Tibial nerve (tissue), 4 donors: ENCODE measurements around the gene HNRNPDL. TPM values are rescaled to one million over a fixed set of nuclear protein-coding genes. Genes with fewer than 3 reads are reported as not detected.

Experiments used
- DNase-seq, 2 donors: peaks; one replicate each; pipeline ENCODE4 v3.0.0-alpha.2; 2019; ENCODE audit warnings: low spot score in 2 of 2
- H3K27ac ChIP-seq, 4 donors: fragments of 200-600 bp; sonication (generic) in 3 of 4; one replicate each; pipeline ENCODE4 v1.5.1; 2017 to 2019; ENCODE audit warnings: mild to moderate bottlenecking in 1 of 4
- H3K27me3 ChIP-seq, 2 donors: fragments of 200-600 bp; sonication (generic) in 1 of 2; one replicate each; pipeline versions ENCODE4 v1.5.1 to v1.6.0; 2017 to 2019
- H3K36me3 ChIP-seq, 3 donors: fragments of 200-600 bp; sonication (generic); one replicate each; pipeline ENCODE4 v1.5.1; 2018 to 2019
- H3K4me1 ChIP-seq, 4 donors: fragments of 200-600 bp; sonication (generic) in 3 of 4; one replicate each; pipeline ENCODE4 v1.5.1; 2017 to 2019
- H3K4me3 ChIP-seq, 4 donors: fragments of 200-600 bp; sonication (generic) in 3 of 4; one replicate each; pipeline ENCODE4 v1.5.1; 2017 to 2019; ENCODE audit warnings: mild to moderate bottlenecking in 1 of 4, moderate library complexity in 1 of 4
- H3K9me3 ChIP-seq, 4 donors: fragments of 200-600 bp; sonication (generic) in 3 of 4; one replicate each; pipeline ENCODE4 v1.5.1; 2017 to 2019
- EP300 ChIP-seq, 2 donors: sonication (generic); formaldehyde crosslinking; IDR thresholded peaks; one replicate each; pipeline ENCODE4 v1.6.1; 2017; ENCODE audit warnings: antibody characterized with exemption in 2 of 2, mild to moderate bottlenecking in 1 of 2
- POLR2A ChIP-seq, 2 donors: fragments of 450-650 bp; IDR thresholded peaks; one replicate each; pipeline ENCODE4 v1.6.1; 2017; ENCODE audit warnings: antibody characterized with exemption in 2 of 2, mild to moderate bottlenecking in 2 of 2, moderate library complexity in 2 of 2
- WGBS, 2 donors: methylation state at CpG; one replicate each; pipeline ENCODE4 v1.1.5; 2018; 5-methylcytosine and 5-hydroxymethylcytosine counted together
- total RNA-seq, 4 donors: library from RNA; depleted of rRNA; stranded (reverse); fragments of >200 nt; gene quantifications; one replicate each; pipeline ENCODE4 v1.1.0, GENCODE V29; 2016
- TF ChIP-seq, protein P1 (sequence below), 5 experiments: fragments of 200-600 bp in 3 of 5; fragments of 450-650 bp in 2 of 5; sonication (generic) in 3 of 5; IDR thresholded peaks; one replicate each; pipeline ENCODE4 v1.5.1; 2016 to 2019; ENCODE audit warnings: antibody characterized with exemption in 5 of 5, mild to moderate bottlenecking in 3 of 5, moderate library complexity in 2 of 5

The HNRNPDL gene
- total RNA-seq, 4 donors from 2014 or later = 169 to 189 (median 176) TPM

DNA sequence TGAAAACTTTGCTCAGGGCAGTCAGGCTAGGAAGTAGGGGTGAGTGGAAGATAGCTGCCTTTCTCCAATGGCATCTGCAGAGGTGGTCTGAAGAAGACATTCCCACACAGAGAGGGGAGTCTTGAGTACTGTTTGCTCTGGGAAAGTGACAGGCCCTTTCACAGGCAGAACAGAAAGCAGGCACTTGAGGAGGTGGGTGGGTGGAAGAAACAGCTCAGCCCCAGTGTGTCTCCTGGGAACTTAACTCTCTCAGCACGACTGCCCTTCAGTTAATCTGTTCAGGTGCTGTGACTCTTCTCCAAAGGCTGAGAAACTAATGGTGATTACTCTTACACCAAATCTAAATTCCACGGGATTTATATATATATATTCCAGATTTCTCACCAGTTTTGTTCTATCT lies 28.5 kb upstream of the HNRNPDL start:
- no peaks in the 10 kb centered on the region for H3K9me3 ChIP-seq
- TF ChIP-seq EP300 (IDR thresholded peaks at IDR 0.05) = no peak
- TF ChIP-seq POLR2A (IDR thresholded peaks at IDR 0.05) = no peak
- TF ChIP-seq, protein P1, sequence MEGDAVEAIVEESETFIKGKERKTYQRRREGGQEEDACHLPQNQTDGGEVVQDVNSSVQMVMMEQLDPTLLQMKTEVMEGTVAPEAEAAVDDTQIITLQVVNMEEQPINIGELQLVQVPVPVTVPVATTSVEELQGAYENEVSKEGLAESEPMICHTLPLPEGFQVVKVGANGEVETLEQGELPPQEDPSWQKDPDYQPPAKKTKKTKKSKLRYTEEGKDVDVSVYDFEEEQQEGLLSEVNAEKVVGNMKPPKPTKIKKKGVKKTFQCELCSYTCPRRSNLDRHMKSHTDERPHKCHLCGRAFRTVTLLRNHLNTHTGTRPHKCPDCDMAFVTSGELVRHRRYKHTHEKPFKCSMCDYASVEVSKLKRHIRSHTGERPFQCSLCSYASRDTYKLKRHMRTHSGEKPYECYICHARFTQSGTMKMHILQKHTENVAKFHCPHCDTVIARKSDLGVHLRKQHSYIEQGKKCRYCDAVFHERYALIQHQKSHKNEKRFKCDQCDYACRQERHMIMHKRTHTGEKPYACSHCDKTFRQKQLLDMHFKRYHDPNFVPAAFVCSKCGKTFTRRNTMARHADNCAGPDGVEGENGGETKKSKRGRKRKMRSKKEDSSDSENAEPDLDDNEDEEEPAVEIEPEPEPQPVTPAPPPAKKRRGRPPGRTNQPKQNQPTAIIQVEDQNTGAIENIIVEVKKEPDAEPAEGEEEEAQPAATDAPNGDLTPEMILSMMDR (IDR thresholded peaks at IDR 0.05) = no peak
- no peak overlapping the region for H3K27ac ChIP-seq
- peaks cover 0 to 59% (median 0%) of the 10 kb centered on the region in 3 donors for H3K36me3 ChIP-seq
- no peak for DNase-seq
- no peak overlapping the region for H3K4me3 ChIP-seq
- peaks cover 0 to 10% (median 0%) of the 10 kb centered on the region in 4 donors for H3K4me1 ChIP-seq
- H3K27me3 ChIP-seq = no peaks in the 10 kb centered on the region
- WGBS, 2 donors = 70 to 71% methylated on average over 2 of the region's 2 CpGs

GRCh38 chr4:82457266-82457665 lies 27.0 kb upstream of the HNRNPDL start:
- Histone ChIP-seq H3K27ac (no peak overlapping the region), H3K4me3 (no peak overlapping the region), H3K4me1 (peaks cover 0 to 4% (median 0%) of the 10 kb centered on the region in 4 donors), H3K27me3 (no peaks in the 10 kb centered on the region), H3K36me3 (peaks cover 0 to 72% (median 0%) of the 10 kb centered on the region in 3 donors), H3K9me3 (no peaks in the 10 kb centered on the region)
- no peak for DNase-seq
- 87 to 88% methylated on average over 7 of the region's 7 CpGs for WGBS, 2 donors
- TF ChIP-seq, protein P1 (IDR thresholded peaks at IDR 0.05) = no peak
- TF ChIP-seq EP300 (IDR thresholded peaks at IDR 0.05) (no peak), POLR2A (IDR thresholded peaks at IDR 0.05) (no peak)

- Histone ChIP-seq H3K9me3 (no peaks in the 10 kb centered on the region), H3K27ac (no peak overlapping the region), H3K4me1 (no peaks in the 10 kb centered on the region), H3K4me3 (no peak overlapping the region), H3K36me3 (peaks cover 0 to 71% (median 7%) of the 10 kb centered on the region in 3 donors), H3K27me3 (no peaks in the 10 kb centered on the region)
- no peak for DNase-seq
- TF ChIP-seq POLR2A (IDR thresholded peaks at IDR 0.05) = no peak
- 98% methylated on average over 7 of the region's 7 CpGs for WGBS, 2 donors
These were observed 21.8 kb upstream of the HNRNPDL start for GRCh38 chr4:82452026-82452425.

- Histone ChIP-seq H3K9me3 (no peaks in the 10 kb centered on the region), H3K4me1 (no peaks in the 10 kb centered on the region), H3K36me3 (peaks cover 0 to 62% (median 7%) of the 10 kb centered on the region in 3 donors), H3K27ac (no peak overlapping the region), H3K4me3 (no peak overlapping the region), H3K27me3 (no peaks in the 10 kb centered on the region)
- DNase-seq = no peak
- no peak for TF ChIP-seq POLR2A (IDR thresholded peaks at IDR 0.05)
- TF ChIP-seq EP300 (IDR thresholded peaks at IDR 0.05) = no peak
- TF ChIP-seq, protein P1 (IDR thresholded peaks at IDR 0.05) = no peak
- WGBS, 2 donors = 70 to 74% methylated on average over 13 of the region's 13 CpGs
These were observed 20.9 kb upstream of the HNRNPDL start for GRCh38 chr4:82450966-82451755.

GRCh38 chr4:82447886-82448285 lies 17.6 kb upstream of the HNRNPDL start:
- Histone ChIP-seq H3K36me3 (peaks cover 0 to 42% (median 7%) of the 10 kb centered on the region in 3 donors), H3K27ac (no peak overlapping the region), H3K9me3 (no peaks in the 10 kb centered on the region), H3K4me1 (no peaks in the 10 kb centered on the region), H3K27me3 (no peaks in the 10 kb centered on the region), H3K4me3 (no peak overlapping the region)
- no peak for DNase-seq
- WGBS, 2 donors = 93 to 99% methylated on average over 1 of the region's 1 CpG
- TF ChIP-seq EP300 (IDR thresholded peaks at IDR 0.05) = no peak
- TF ChIP-seq, protein P1 (IDR thresholded peaks at IDR 0.05) = no peak
- TF ChIP-seq POLR2A (IDR thresholded peaks at IDR 0.05) = no peak
